Measurements from ENCODE around the gene SAC3D1.
A peak's percentile ranks its signal among the peaks of the same experiment; 100 is the strongest.

Gene SAC3D1

DNA sequence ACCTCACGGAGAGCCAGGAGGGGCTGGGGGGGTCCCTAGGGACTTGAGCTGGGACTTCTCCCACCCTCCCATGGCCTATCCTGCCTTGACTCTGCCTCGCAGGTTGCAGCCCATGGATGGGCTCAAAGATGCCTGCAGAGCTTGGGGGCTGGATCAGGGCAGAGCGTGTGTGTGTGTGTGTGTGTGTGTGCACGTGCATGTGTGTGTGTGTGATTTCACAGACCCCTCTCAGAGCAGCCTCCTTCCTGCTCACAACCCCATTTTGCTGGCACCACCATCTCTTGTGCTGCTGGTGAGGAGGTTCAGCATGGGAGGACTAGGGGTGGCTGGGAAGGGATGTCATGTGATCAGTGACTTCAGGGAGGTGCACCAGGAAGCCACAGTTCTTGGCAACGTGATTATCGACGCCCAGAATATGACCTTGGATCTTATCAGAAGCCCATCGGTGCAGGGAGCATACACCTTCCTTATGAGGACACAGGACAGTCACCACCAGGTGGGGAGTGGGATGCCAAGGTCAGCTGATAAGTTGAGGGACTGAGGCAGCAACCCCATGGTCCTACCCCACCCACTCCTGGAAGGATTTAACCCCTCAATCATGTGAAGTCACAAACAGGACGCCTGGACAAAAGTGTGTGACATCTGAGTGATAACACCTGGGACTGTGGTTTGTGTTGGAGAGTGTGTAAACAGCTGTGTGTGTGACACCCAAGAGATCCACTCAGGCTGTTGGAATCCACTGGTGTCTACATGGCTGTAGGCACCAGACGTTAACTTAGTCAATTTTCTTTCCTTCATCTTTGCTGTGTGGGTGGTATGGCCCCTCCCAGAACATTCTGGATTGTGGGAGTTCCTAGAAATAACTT, 19.2 kb downstream of the SAC3D1 start:
- DNase-seq (ENCODE audit: low spot score), result no peak

- no peak for DNase-seq (ENCODE audit: low spot score)
Measured at GRCh38 chr11:65060913-65061408, 20.0 kb downstream of the SAC3D1 start.

DNA sequence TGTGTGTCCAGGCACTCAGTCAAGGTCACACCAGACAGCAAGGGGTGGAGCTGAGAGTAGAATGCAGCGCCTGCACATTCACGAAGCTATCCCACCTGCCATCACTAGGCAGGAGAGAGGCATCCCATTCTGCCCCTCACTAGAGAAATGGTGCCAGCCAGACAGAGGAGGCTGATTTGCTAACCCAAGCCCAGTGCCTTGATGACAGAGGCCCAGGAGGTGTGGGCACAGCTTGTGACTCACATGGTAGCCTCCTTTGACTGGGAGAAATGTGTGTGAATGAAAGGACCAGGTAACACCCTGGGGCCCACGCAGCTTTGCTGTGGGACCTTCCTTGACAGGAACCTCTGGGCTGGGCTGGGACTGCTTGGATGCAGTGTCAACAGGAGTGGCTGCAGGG, 22.5 kb downstream of the SAC3D1 start:
- no peak for DNase-seq (ENCODE audit: low spot score)

DNA sequence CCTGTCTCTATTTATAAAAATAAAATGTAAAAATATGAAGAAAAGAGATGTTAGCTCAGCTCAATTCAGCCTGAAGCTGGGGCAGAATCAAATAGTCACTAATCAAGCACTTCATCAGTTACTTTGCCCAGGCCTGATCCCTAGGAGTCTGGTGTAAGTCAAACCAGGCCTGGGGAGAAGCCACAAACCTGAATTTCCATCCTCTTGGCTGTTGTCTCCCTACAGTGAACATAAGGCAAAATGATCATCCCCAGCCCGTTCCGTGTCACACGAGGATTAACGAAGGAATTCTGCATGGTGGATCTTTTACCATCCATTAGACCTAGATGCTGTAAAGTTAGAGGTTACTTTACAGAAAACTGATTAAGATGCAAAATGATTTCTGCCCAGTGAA, 23.8 kb downstream of the SAC3D1 start:
- DNase-seq (ENCODE audit: low spot score), result no peak

DNA sequence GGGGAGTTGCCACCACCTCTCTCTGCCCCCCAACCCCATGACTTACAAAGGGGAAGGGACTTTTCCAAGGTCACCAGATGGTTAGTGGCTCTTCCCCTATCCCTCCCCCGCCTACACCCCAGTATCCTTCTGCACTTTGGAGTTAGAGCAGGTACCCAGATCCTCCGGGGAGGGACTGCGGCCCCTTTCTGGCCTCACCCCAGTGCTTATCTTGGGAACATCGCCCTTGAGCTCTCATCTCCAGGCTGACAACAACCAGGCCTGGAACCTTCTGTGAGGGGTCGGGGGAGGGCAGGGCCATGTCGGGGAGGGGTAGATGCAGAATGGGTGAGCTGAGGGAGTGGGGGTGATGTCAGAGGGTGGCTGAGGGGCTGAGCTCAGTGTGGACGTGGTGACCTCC, 24.8 kb downstream of the SAC3D1 start:
- no peak for DNase-seq (ENCODE audit: low spot score)

- DNase-seq (ENCODE audit: low spot score), result no peak
Measured at GRCh38 chr11:65066315-65066714, 25.3 kb downstream of the SAC3D1 start.

GRCh38 chr11:65066805-65067291, 25.8 kb downstream of the SAC3D1 start:
- DNase-seq (ENCODE audit: low spot score), result no peak

GRCh38 chr11:65067446-65067845, 26.4 kb downstream of the SAC3D1 start:
- DNase-seq (ENCODE audit: low spot score), result no peak

- DNase-seq (ENCODE audit: low spot score), result no peak
Measured at GRCh38 chr11:65069217-65069616, 28.2 kb downstream of the SAC3D1 start.

DNA sequence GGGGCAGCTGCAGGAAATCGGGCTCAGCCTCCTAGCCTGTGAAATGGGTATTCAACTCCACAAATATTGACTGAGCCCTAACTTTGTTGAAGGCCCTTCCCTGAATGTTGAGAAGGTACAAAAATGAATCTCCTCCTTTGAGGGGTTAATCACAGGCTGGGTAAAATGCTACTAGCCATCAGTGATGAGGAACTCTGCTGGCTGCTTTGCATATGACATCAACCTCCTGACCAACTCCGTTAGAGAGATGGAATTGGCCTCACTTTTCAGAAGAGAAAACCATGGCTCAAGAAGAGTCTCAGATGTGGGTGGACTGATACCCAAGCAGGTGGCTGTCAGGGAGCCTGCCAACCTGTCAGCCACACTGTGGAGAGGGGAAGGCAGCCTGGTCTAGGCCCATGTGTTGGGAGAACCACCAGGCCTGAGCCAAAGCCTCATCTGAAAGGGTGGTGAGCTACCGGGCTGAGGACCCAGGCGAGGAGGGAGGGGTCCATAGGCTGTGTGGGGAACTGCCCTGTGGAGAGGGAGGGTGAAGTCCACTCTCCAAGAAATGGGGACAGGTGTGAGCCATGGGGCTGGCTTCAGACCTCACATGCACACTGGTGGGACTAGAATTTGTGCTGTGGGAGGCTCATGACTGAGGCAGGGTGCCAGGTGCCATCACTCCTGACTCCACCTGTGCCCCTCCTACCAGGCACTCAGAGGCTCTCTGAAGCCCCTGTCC, 31.1 kb downstream of the SAC3D1 start:
- DNase-seq (ENCODE audit: low spot score), result no peak

DNA sequence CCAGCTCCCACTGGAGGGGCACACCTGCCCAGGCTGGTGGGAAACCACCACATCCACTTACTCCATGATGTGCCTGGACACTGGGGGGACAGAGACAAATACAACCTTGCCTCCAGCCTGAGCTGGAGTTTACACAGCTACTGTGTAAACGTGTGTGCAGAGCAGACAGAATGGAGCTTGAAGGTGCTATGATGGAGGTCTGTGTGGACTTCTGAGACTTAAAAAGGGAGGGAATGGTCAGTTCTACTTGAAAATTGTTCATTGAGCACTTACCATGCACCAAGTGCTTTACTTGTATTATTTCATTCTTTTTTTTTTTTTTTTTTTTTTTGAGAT, 31.6 kb downstream of the SAC3D1 start:
- no peak for DNase-seq (ENCODE audit: low spot score)

DNA sequence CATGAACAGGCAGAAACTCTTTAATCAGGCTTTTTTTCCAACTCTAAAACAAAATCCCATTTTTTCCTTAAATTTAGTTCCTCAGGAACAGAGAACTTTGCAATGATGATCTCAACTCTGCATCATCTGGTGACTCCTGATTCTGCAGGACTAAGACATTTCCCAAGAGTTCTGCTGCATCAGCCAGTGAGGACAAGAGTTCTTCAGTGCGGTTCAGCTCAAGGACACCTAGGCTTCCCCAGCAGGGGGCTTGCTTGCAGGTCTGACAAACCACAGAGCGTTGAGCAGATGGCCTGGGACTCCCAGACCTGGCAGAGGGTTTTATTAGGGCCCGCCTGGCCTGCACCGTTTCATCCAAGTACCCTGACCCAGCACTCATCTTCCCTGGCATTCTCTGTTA, 36.4 kb downstream of the SAC3D1 start:
- DNase-seq (ENCODE audit: low spot score), result no peak

DNA sequence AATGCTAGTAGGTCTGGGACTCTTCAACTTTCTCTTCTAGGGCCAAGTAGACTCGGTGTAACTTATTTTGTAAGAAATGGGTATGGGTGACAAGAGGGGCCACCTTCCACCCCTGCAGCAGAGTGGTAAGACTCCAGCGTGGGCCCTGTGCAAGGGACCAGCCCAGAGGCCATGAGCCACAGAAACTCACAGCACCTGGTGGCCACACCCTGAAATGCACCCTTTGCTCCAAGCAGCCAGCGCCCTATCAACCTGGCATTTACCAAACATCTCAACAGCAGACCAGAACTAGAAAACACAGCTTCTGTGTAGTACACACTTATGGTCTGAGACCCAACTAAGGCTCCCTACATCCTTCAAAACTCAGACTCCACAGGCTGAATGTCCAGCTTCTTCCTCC, 37.1 kb downstream of the SAC3D1 start:
- DNase-seq (ENCODE audit: low spot score), result peak; percentile 43

DNA sequence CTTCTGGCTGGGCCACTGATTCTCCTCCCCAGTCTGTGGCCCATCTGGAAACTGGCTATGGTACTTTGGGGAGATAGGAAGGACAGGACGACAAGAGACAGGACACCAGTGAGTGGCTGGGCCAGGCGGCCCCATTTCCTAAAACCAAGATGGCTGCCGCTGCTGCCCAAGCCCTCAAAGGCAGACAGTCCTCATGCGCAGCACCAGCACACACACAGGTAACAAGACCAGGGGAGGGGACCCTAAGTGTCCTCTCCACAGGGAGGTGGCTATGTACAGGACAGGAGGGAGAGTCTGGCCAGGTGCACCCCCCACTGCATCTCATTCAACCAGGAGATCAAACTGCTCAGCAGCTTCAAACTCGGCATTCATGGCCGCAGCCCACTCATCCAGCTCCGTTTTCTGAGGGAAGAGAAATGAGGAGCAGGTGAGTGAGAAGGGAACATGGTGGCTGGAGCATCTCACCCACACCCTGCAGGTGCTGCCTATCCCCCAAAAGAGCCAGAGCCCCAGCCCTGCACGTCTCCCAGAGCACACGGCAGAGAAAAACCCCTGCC, 37.9 kb downstream of the SAC3D1 start:
- no peak for DNase-seq (ENCODE audit: low spot score)

DNA sequence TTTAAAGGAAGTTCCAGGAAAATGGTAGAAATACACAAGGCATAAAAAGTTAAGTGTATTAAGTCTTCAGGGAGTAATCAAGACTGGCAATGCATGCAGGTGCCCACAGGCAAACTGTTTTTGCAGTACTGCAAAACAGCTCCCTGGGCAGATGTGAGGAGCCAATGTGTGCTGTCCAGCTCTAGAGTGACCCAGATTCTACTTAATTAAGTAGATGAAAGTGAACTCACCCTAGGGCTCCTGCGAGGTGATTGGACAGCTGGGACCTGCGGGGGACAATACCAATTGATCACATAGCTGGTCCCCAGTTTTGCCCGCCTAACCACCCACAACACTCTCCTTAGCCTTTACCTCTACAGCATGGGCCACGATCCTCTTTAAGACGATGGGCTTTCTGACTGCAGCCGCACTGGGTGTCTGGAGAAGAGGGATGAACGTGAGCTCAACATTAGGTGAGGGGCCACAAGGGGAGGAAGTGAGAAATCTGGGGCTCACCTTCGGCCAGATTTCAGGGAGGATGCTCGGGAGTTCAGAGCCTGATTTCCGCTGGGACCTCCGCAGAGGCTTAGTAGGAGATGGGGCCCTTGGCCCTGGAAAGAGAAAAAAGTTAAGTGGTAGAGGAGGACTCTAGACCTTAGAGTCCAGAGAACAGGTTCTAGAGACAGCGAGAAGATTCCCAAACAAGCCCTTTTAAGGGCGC, 42.3 kb downstream of the SAC3D1 start:
- no peak for DNase-seq (ENCODE audit: low spot score)

- DNase-seq (ENCODE audit: low spot score), result peak; percentile 99
Measured at GRCh38 chr11:65083834-65084597, 43.0 kb downstream of the SAC3D1 start, which contains the start of the genes CDCA5 and ZFPL1. Gene CDCA5 (minus strand): TSS chr11:65084040. CDS start chr11:65083978, 62 bp downstream. Gene ZFPL1 (plus strand): TSS chr11:65084222. CDS start chr11:65084699, 477 bp downstream.

DNA sequence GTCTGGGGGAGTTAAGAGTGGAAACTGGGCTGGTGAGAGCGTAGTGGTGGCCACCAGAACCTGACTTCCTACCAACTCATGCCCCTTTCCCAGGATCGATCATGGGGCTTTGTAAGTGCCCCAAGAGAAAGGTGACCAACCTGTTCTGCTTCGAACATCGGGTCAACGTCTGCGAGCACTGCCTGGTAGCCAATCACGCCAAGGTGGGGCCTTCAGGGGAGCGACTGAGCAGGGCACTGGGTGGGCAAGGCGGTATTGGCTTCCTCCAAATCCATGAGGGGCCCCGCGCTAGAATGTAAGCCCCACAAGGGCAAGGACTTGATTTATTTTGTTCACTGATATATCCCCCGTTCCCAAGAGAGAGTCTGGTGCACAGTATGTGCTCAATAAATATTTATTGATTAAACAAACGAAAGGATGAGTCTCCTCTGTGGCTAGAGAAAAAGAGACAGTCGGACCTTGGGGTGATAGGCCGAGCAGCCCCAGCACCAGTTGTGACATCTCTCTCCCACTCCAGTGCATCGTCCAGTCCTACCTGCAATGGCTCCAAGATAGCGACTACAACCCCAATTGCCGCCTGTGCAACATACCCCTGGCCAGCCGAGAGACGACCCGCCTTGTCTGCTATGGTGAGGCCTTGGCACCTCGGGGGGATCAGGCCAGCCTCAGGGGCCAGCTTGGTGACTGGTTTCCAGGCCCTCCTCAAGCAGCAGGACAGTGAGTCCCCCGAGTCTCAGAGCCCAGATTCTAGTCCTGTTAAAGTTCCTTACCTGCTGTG, 43.8 kb downstream of the SAC3D1 start:
- DNase-seq (ENCODE audit: low spot score), result no peak

- DNase-seq (ENCODE audit: low spot score), result no peak
Measured at GRCh38 chr11:65085446-65085845, 44.4 kb downstream of the SAC3D1 start.

DNA sequence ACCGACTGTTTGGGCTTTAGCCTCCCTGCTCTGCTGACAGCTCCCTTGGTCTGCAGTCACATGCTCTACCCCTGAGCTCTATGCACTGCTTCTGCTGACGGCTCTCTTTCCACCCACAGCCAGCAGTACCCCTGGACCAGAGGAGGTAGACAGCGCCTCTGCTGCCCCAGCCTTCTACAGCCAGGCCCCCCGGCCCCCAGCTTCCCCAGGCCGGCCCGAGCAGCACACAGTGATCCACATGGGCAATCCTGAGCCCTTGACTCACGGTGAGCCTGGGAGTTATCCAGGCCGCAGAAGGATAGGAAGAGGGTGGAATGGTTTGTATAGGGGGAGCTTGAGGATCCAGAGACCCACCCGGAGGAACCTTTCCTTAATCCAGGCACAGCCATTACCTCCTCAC, 45.8 kb downstream of the SAC3D1 start:
- DNase-seq (ENCODE audit: low spot score), result no peak

GRCh38 chr11:65087216-65087615, 46.2 kb downstream of the SAC3D1 start:
- no peak for DNase-seq (ENCODE audit: low spot score)

DNA sequence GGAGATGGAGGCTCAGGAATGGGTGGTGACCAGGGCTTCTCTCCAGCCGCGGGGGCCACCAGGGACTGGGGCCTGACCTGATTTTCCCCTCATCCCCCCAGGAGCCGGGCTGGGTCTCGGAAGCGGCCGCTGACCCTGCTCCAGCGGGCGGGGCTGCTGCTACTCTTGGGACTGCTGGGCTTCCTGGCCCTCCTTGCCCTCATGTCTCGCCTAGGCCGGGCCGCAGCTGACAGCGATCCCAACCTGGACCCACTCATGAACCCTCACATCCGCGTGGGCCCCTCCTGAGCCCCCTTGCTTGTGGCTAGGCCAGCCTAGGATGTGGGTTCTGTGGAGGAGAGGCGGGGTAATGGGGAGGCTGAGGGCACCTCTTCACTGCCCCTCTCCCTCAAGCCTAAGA, 46.8 kb downstream of the SAC3D1 start:
- DNase-seq (ENCODE audit: low spot score), result no peak

Data from AG08396 (cell line).